Epidermal melanocyte (primary cell): Measurements from ENCODE around the gene PDIA6.

Source experiments
- DNase-seq: peaks from one replicate; pipeline ENCODE4 v3.0.0; 2011; ENCODE audit warnings: low spot score; ENCODE audit not compliant: insufficient read length

The PDIA6 gene, protein sequence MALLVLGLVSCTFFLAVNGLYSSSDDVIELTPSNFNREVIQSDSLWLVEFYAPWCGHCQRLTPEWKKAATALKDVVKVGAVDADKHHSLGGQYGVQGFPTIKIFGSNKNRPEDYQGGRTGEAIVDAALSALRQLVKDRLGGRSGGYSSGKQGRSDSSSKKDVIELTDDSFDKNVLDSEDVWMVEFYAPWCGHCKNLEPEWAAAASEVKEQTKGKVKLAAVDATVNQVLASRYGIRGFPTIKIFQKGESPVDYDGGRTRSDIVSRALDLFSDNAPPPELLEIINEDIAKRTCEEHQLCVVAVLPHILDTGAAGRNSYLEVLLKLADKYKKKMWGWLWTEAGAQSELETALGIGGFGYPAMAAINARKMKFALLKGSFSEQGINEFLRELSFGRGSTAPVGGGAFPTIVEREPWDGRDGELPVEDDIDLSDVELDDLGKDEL

DNA sequence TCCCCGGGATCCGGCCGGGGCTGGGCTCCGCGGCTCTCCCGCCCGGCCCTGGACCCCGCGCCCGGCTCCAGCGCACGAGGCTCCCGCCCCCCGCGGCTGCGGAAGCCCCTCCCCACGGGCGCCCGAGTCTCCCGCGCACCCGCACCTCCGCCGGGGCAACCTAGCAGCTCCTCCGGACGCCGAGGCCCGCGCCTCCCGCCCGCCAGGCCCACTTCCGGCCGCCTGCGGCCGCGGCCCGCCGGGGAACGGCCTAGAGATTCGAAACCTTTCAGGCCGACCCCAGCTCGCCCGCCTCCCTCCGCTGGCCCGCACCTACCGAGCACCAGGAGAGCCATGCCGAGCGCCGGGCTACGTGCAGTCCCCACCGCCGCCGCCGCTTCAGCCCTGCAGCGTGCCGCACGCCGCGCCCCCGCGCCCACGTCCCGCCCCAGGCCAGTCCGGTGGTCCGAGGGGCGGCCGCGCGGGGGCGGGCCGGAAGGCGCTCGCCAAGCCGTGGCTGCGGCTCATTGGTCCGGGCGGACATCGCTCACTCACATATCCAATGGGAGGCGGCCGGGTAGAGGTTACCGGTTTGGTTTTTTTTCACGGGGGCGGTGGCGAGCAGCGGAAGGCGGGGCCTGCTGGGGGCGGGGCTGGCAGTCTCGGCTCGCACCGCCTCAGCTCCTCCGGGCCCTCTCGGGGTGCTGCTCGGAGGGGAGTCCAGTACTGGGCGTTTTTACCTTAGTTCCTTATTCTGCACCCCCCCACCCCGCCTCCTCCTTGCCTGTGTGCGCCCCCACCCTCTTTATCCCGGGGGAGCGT is at the start of gene PDIA6:
PDIA6 (minus strand) TSS at position 424 of the 801 bp plus-strand sequence; CDS start at position 335, 89 bp downstream.
- DNase-seq: peak; percentile 95

GRCh38 chr2:10862330-10862729 is 49.7 kb upstream of the PDIA6 start:
- no peak for DNase-seq

GRCh38 chr2:10861765-10862164 is 49.2 kb upstream of the PDIA6 start:
- no peak for DNase-seq

DNA sequence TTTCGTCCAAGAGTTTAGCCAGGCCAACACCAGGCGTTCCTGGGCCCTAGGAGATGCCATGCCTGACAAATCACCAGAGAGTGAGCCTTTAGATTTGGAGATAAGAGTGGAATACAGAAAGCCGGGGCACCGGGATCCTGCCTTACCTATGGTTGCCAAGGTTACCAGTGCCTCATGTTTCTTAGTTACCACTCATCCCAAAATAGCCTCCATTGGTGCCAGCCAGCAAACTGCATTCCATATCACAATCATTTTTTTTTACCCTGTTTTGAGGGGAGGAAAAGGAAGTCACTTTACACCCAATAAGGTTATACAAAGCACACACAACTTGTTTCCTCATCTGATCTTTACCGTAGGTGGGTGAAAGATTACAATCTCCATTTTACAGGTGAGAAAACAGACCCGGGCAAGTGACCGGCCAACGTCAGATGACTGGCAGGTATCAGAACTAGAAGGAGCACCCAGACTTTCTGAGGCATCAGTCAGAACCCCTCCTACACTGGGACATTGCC is 48.3 kb upstream of the PDIA6 start:
- DNase-seq: no peak

DNA sequence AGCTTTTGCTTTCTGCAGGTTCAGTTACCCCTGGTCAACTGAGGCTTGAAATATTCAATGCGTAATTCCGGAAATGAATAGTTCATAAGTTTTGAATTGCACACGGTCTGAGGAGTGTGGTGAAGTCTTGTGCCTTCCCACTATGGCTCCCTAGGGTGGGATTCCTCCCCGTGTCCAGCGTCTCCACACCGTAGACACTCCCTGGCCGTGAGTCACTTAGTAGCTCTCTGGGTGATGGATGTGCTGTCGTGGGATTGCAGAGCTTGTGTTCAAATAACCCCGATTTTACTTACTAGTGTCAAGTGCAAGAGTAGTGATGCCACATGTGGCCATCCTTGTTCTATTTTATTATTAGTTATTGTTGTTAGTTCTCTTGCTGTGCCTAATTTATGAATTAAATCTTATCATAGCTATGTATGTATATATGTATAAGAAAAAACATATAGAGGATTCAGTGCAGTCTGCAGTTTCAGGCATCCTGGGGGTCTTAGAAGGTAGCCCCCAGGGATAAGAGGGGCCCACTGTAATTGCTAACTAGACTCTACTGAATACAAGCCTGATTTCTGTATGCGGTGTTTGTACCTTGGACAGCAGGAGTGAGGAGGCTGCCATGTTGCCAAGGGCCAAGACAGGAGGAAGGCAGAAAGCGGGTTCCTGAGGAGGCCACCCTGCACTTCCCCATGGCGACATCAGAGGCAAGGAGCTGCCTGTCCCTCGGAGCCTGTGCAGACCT is 47.7 kb upstream of the PDIA6 start:
- DNase-seq: no peak

- DNase-seq: no peak
Measured at GRCh38 chr2:10859278-10859677, 46.7 kb upstream of the PDIA6 start.

GRCh38 chr2:10848541-10848940 is 36.0 kb upstream of the PDIA6 start:
- DNase-seq: no peak

DNA sequence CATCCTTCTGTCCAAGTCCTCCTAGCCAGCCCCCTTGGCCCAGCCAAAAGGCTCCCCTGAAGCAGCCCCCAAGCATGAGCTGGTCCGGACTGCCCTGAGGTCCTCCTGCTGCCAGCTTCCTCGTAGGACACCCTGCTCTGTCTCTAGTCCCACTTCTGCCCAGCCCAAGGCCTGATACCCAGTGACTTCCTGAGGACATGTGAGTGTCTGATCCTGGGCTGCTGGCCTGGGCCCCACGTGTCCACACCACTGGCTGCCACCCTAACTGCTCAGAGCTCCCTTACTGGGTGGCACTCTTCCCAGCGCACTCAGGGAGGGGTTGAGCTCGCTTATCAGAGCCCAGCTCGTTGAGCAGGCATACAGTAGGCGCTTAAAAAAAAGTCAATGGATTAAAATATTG is 34.4 kb upstream of the PDIA6 start:
- DNase-seq: no peak

DNA sequence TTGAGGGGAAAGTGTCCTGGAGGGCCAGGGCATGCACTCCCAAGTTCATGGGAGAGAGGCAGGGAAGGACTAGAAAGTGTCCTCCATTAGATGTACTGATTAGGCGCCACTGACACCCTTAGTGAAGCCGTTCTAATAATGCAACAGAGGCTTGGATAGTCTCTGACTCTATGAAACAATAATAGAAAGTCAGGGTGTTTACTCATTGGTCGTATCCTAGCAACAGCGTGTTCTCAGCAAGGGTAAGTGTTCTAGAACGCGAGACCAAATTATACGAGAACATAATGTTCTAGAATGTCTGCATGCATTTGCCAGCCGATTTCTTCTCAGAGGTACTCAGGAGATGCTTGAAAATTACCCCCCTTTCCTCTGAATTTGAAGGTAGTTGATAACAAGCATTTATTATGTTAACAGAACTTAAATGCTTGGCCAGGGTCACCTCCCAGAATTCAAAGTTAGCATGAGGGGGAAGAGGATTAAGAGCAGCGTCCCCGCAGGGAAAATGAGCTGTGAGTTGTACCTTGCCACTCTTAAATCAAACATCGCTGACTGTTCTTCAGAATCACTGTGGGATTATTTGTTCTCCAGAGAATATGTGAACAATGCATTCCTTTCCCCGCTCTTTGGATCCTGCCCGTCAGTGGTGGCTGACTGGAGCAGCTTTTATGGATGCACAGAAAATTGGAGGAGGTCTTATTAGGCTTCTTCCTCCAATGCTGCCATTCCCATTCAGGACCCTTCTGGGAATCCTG is 33.7 kb upstream of the PDIA6 start:
- no peak for DNase-seq

DNA sequence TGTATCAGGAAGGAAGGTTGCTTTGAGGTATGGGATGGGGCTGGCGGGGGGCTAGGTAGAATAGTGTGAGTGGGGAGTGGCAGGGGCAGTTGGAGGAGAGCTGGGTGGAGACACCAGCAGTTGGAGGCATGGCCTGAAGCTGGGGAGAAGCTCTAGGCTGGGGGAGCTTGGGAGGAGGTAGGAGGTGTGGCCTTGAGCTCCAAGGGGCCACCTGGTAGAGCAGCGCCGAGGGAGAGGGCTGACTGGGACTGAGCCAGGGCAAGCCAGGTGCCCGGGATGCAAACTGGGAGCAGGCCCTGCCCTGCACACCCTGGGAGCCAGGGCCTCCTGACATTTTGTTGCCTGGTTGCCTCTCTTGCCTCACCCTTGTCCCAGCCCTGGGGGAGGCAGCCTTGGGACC is 33.1 kb upstream of the PDIA6 start:
- no peak for DNase-seq

- DNase-seq: peak; percentile 50
Measured at GRCh38 chr2:10844097-10844496, 31.5 kb upstream of the PDIA6 start.

DNA sequence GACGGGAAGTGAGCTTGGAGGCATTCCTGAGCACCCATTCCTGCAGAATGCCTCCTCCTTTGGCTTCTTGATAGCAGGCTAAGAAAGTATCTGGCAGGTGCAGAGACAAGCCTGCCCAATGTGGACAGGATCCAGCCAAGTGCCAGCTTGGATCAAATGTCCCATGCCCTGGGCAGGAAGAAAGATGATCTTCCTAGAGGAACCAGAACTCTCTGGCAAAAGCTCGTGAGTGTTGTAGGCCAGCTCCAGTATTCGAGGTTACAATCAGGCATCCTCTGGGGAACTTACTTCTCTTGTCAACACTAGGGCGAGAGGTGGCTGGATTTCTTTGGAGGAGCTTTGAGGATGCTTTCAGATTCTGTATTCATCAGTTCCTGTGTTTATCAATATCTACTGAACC is 29.9 kb upstream of the PDIA6 start:
- DNase-seq: no peak

GRCh38 chr2:10841547-10842219 is 29.1 kb upstream of the PDIA6 start:
- no peak for DNase-seq

DNA sequence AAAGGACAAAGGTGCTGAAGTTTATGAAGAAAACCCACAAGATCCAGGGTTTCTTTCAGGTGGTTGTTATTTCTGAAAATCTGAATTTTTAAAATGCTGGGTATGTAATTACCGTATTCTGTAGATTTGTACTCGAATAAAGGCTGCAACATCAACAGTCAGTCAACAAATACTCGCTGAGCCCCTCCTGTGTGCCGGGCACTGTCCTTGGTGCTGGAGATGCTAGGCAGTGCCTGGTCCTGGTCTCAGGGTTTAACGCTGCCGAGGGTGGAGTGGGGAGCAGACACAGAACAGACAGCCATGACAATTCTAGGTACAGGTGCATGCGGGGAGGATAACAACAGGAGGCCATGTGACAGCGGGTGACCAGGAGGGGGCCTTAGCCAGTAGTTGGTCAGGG is 27.2 kb upstream of the PDIA6 start:
- DNase-seq: no peak

DNA sequence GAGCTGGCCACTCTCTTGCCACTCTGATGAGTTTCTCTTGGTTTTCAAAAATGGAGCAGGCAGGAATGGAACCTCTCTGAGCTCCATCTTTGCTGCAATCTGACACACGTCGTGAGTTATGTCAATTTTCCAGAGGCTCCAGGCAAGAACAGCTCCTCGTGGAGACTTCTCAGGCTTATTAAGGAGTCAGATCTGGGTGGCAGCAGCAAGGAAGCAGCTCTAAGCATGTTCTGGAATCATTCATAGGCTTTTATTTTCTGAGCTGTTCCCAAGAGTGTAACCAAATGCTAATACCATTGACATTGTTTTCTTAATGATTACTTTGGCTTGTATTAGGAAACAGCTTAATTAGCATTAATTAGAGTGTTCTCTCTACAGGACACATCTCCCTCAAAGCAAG is 26.1 kb upstream of the PDIA6 start:
- no peak for DNase-seq

DNA sequence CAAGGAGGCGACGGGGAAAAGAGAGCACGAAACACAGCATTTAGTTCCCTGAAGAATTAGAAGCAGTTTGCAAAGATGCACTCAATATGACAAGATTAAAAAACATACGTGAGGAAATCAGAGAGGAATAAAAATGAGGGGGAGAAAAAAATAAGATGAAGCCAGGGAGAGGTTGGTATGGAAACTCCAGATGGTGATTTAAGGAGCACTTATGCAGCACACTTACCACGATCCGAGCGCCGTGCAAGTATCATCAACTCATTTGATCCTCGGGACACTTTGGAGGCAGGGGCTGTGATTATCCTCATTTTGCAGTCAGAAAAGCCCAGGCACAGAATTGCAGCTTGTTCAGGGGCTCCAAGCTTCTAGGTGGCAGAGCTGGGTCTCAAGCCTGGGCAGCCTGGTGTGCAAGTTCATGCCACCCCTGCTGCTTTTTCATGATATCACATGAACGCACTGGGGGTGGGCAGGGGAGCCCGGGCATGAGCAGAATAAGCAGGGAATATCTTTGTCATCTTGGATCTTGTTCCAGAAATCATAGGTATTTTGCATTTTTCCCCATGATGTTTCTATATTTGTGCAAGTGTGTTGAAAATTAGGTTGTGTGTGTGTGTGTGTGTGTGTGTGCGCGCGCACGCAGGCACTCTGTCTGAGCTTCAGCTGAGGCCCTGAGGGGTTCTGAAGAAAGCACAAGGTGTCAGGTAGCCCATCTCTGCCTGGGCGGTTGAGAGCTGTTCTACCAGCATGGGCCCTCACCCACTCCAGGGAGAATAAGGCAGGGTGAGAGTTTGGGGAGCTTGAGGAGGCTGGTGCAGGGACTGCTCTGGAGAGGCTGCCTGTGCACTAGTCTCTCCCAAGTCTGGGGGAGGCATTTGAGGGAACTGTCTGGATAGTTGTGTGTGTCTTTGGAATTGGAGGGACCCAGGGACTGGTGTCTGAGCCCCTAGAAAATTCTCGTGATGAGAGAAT is 25.0 kb upstream of the PDIA6 start:
- no peak for DNase-seq

DNA sequence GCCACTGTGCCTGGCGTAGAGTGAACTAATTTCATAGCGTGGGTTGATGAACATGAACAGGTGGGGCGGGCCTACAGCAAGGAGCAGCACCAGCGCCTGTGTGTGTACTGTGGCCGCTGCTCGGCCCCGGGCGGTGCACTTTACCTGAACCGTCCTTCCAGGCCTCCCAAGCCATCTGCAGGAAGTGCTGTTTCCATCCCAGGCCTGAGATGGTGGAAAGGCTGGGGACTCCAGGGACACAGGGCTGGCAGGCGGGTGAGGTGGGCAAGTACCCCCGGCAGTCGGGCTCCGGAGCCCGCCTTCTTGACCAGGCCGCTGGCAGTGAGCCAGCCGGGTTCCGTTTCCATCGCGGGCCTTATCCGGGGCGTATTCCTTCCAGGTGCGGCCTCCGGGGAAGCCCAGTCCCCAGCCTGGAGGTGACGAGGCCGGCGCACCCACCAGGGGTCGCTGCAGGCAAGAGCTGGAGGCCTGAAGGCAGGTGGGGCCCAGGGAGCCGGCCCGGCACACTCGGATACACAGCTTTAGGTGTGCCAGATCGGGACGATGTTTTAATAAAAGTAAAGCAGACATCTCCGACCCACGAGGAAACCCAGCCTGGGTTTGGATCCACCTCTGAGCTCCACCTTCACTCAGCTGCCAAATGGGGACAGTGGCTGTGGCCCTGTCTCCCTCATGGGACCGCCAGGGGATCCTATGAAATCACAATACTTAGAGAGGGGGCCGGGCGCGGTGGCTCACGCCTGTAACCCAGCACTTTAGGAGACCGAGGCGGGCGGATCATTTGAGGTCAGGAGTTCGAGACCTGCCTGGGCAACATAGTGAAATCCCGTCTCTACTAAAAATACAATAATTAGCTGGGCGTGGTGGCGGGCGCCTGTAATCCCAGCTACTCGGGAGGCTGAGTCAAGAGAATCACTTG is 22.7 kb upstream of the PDIA6 start:
- no peak for DNase-seq

DNA sequence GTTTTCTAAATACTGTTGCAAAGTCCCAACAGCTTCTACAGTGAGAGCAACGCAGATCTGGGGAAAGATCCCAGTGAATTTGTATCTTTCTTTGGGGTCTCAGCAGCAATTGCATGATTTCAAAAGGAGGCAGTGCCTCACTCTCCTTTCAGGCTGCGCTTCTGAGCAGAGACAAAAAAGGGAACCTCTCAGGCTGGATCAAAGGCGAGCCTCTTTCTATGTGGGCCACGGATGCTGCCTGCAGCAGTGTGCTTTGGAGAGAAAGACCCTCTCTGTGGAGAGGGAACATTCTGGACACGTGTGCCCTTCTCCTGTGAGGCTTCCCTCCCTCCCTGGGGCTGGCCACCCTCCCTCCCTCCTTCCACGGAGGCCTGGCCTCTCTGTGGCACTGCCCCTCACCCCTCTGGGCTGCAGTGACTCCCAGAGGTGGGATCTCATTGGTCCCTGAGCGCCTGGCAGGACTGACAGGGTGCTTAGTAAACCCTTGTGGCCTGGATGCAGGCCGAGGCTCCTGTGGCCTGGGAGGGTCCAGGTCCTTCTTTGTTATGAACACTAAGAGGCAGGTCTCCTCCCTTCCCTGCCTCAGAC is 21.6 kb upstream of the PDIA6 start:
- no peak for DNase-seq
